A549 (cell line): ENCODE data around the gene PSMD1. TPM values are rescaled to one million over a fixed set of nuclear protein-coding genes. Genes with fewer than 3 reads are reported as not detected.

Experiments
- ATAC-seq, 2 experiments: fragments of 200-7000 bp in 1 of 2; fragments of >200 bp in 1 of 2; cut with Nextera tagmentation in 1 of 2; cut with Tn5 transposase in 1 of 2; 3 replicates each; pipeline versions ENCODE4 v1.8.0 to v1.9.1; 2018 to 2020; ENCODE audit warnings: mild to moderate bottlenecking in 1 of 2, moderate library complexity in 1 of 2
- CTCF ChIA-PET: fragments of 300-600 bp; sonication (Branson Sonifier 250); formaldehyde crosslinking; extraction: SDS; loops from one replicate; lab custom pipeline; 2021; ENCODE audit warnings: antibody characterized with exemption, inconsistent platforms; lab: Yijun Ruan, JAX
- POLR2A ChIA-PET: fragments of 350-600 bp; formaldehyde crosslinking; extraction: SDS; loops from one replicate; lab custom pipeline; 2021; ENCODE audit warnings: antibody characterized with exemption, inconsistent platforms; lab: Yijun Ruan, JAX
- DNase-seq, 2 experiments: peaks; one replicate each; pipeline versions ENCODE4 v3.0.0 to v3.0.0-alpha.2; 2011 to 2016; ENCODE audit warnings: low read depth in 1 of 2, low spot score in 1 of 2
- FAIRE-seq: peaks from 2 replicates; lab custom pipeline; 2011; peaks lifted over from hg19 to GRCh38; lab: Jason Lieb, UNC
- H3K27ac ChIP-seq, 2 experiments: fragments of >200 bp; sonication (Bioruptor Twin); formaldehyde crosslinking; 3 replicates each; pipeline ENCODE4 v1.5.1; 2016 to 2017
- H3K4me1 ChIP-seq: fragments of >200 bp; sonication (Bioruptor Twin); formaldehyde crosslinking; 3 replicates; pipeline ENCODE4 v1.6.1; 2016
- H3K4me2 ChIP-seq: fragments of >200 bp; sonication (Bioruptor Twin); formaldehyde crosslinking; 3 replicates; pipeline ENCODE4 v1.6.1; 2016
- H3K4me3 ChIP-seq: fragments of >200 bp; sonication (Bioruptor Twin); formaldehyde crosslinking; 3 replicates; pipeline ENCODE4 v1.5.1; 2016
- H3K9me3 ChIP-seq: fragments of >200 bp; sonication (Bioruptor Twin); formaldehyde crosslinking; 3 replicates; pipeline ENCODE4 v1.6.1; 2016
- BHLHE40 ChIP-seq: IDR thresholded peaks from 2 replicates; pipeline ENCODE4 v1.6.1; 2012; ENCODE audit warnings: low read depth, low read length, inconsistent platforms
- CHD2 ChIP-seq: fragments of 150-350 bp; IDR thresholded peaks from 2 replicates; pipeline ENCODE4 v1.6.1; 2014; ENCODE audit warnings: low read length; ENCODE audit not compliant: partially characterized antibody
- CHD4 ChIP-seq: fragments of 200-600 bp; sonication (generic); IDR thresholded peaks from 2 replicates; pipeline ENCODE4 v1.6.1; 2016; ENCODE audit warnings: antibody characterized with exemption, mild to moderate bottlenecking, borderline replicate concordance
- EHMT2 ChIP-seq: fragments of 200-600 bp; sonication (generic); IDR thresholded peaks from 2 replicates; pipeline ENCODE4 v1.6.1; 2016; ENCODE audit warnings: antibody characterized with exemption, low read depth, mild to moderate bottlenecking, moderate library complexity
- EP300 ChIP-seq, 2 experiments: fragments of >200 bp; sonication (Bioruptor Twin); formaldehyde crosslinking; IDR thresholded peaks; 2 replicates in 1 of 2; 3 replicates in 1 of 2; pipeline ENCODE4 v1.6.1; 2016 to 2017
- FOXS1 ChIP-seq: fragments of 250-450 bp; sonication (Bioruptor Pico); IDR thresholded peaks from 2 replicates; pipeline ENCODE4 v1.5.0; 2020; ENCODE audit warnings: mild to moderate bottlenecking, moderate library complexity
- HOXB5 ChIP-seq: fragments of 250-450 bp; sonication (Bioruptor Pico); IDR thresholded peaks from 2 replicates; pipeline ENCODE4 v1.5.0; 2020; ENCODE audit warnings: mild to moderate bottlenecking, moderate library complexity
- KDM5A ChIP-seq: fragments of 200-600 bp; sonication (generic); IDR thresholded peaks from 2 replicates; pipeline ENCODE4 v1.6.1; 2016; ENCODE audit warnings: antibody characterized with exemption, mild to moderate bottlenecking
- MYC ChIP-seq: IDR thresholded peaks from 2 replicates; pipeline ENCODE4 v1.6.1; 2012; ENCODE audit warnings: mild to moderate bottlenecking, inconsistent platforms, low read length, improper control_type of control experiment, borderline replicate concordance
- SREBF2 ChIP-seq: fragments of 450-650 bp; IDR thresholded peaks from 2 replicates; pipeline ENCODE4 v1.6.1; 2014; ENCODE audit warnings: mild to moderate bottlenecking, moderate library complexity
- ZC3H11A ChIP-seq: fragments of 450-650 bp; IDR thresholded peaks from 2 replicates; pipeline ENCODE4 v1.6.1; 2014; ENCODE audit warnings: antibody characterized with exemption, mild to moderate bottlenecking
- ZFP36 ChIP-seq: fragments of 450-650 bp; IDR thresholded peaks from 2 replicates; pipeline ENCODE4 v1.6.1; 2014; ENCODE audit warnings: borderline replicate concordance; ENCODE audit not compliant: partially characterized antibody
- WGBS: methylation state at CpG from one replicate; pipeline ENCODE4 v1.1.6; 2017; ENCODE audit errors: missing lambda C conversion rate; 5-methylcytosine and 5-hydroxymethylcytosine counted together
- polyA plus RNA-seq, 4 experiments: library from polyadenylated mRNA; depleted of rRNA in 3 of 4; stranded (reverse); fragments of >200 nt; fragmentation: RNase III in 1 of 4; extraction: RNeasy Plus Mini Kit Qiagen cat#74134 plus additional on column Dnase treatment in 1 of 4; gene quantifications; 2 replicates in 3 of 4; 3 replicates in 1 of 4; pipeline ENCODE4 v1.2.3, GENCODE V29; 2011 to 2017
- TF ChIP-seq, protein P1 (sequence below): fragments of >200 bp; sonication (Bioruptor Twin); formaldehyde crosslinking; IDR thresholded peaks from 3 replicates; pipeline ENCODE4 v1.5.1; 2016
- TF ChIP-seq, protein P2 (sequence below): fragments of >200 bp; sonication (Bioruptor Twin); formaldehyde crosslinking; IDR thresholded peaks from 2 replicates; pipeline ENCODE4 v1.6.1; 2016
- TF ChIP-seq, protein P3 (sequence below): IDR thresholded peaks from 2 replicates; pipeline ENCODE4 v1.6.1; 2012; ENCODE audit warnings: low read depth, borderline replicate concordance
- TF ChIP-seq, protein P4 (sequence below): fragments of 250-450 bp; sonication (Bioruptor Pico); IDR thresholded peaks from 2 replicates; pipeline ENCODE4 v1.5.0; 2021; ENCODE audit warnings: mild to moderate bottlenecking, moderate library complexity, borderline replicate concordance

Gene PSMD1
- polyA plus RNA-seq, 2 of the 4 experiments (the other 2 are of a cell fraction) = 122 to 248 TPM

DNA sequence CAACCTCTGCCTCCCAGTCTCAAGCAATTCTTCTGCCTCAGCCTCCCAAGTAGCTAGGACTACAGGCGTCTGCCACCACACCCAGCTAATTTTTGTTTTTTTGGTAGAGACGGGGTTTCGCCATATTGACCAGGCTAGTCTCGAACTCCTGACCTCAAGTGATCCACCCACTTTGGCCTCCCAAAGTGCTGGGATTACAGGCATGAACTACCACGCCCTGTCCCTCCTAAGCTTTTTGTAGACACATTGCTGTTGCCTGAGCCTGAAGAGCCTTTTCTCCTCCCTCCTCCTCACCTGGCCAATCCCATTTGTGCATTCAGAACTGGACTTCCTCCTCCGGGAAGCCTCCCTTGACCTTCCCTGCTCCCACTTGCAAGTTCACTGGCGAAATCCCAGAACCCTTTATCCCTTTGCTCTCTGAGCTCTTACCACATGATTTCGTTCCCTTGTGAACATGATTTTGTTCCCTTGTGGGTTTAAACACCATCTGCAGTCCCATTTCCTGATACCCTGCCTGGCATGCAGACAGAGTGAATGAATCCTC lies 16.8 kb upstream of the PSMD1 start:
- ATAC-seq (no peak), FAIRE-seq (no peak), DNase-seq (peak in 1 of 2 experiments; percentile 43)
- H3K4me3 ChIP-seq = no peak overlapping the region
- H3K4me1 ChIP-seq = peaks cover 9% of the 10 kb centered on the region; the same call in 1 of the 3 replicates
- TF ChIP-seq ZC3H11A = no peak
- no peak for TF ChIP-seq BHLHE40
- TF ChIP-seq CHD4 = no peak
- no peak for TF ChIP-seq SREBF2
- peak; percentile 85 for TF ChIP-seq ZFP36
- TF ChIP-seq, protein P1, sequence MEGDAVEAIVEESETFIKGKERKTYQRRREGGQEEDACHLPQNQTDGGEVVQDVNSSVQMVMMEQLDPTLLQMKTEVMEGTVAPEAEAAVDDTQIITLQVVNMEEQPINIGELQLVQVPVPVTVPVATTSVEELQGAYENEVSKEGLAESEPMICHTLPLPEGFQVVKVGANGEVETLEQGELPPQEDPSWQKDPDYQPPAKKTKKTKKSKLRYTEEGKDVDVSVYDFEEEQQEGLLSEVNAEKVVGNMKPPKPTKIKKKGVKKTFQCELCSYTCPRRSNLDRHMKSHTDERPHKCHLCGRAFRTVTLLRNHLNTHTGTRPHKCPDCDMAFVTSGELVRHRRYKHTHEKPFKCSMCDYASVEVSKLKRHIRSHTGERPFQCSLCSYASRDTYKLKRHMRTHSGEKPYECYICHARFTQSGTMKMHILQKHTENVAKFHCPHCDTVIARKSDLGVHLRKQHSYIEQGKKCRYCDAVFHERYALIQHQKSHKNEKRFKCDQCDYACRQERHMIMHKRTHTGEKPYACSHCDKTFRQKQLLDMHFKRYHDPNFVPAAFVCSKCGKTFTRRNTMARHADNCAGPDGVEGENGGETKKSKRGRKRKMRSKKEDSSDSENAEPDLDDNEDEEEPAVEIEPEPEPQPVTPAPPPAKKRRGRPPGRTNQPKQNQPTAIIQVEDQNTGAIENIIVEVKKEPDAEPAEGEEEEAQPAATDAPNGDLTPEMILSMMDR = no peak
- TF ChIP-seq, protein P2, sequence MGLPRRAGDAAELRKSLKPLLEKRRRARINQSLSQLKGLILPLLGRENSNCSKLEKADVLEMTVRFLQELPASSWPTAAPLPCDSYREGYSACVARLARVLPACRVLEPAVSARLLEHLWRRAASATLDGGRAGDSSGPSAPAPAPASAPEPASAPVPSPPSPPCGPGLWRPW = no peak
- no peak for TF ChIP-seq KDM5A
- ChIA-PET POLR2A (interaction anchor here (1.0 kb wide), 1 partner anchor 13 kb away, joined by 3 read pairs; no protein-coding TSS in a partner anchor), CTCF (interaction anchor here (2.8 kb wide), 1 partner anchor 12 kb away, joined by 22 read pairs; no protein-coding TSS in a partner anchor)
- H3K9me3 ChIP-seq = no peaks in the 10 kb centered on the region
- WGBS = 75% methylated on average over 8 of the region's 8 CpGs
- H3K4me2 ChIP-seq = no peak overlapping the region
- H3K27ac ChIP-seq = no peak overlapping the region

DNA sequence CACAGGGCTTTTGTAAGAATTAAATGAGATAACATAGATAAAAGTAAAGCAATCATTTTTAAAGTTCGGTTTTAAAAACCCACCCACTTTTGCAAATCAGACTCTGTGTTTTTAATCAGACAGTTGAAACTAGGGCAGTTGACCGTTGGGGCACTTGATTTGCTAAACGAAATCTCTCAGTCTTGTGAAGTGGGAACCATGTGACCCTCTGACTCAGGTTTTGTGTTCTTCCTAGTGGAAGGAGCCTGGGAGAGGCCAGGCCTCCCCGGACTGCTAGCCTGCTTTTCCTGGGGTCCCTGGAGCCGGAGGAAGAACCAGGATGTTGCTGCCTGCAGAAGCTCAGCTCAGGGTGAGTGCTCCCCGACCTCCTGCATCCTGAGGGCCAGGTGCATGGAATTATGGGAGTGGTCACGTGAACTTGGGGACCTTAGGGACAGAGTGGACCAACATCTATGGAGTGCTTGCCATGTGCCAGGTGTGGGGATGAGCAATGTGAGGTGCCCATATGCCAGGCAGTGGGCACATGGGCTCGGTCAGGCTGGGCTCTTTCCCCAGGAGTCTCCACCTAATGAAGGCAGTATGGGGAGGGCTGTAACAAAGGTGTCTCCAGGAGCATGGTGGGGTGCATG lies 15.5 kb upstream of the PSMD1 start:
- no peak for FAIRE-seq

DNA sequence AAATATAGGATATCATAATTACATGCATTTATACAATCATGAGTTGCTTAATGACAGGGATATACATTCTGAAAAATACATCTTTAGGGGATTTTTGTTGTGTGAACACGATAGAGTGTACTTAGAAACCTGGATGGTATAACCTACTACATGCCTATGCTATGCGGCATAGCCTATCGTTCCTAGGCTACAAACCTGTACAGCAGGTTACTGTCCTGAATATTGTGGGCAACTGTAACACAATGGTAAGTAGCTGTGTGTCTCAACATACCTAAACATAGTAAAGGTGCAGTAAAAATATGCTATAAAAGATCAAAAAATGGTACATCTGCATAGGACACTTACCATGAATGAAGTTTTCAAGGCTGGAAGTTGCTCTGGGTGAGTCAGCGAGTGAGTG lies 12.9 kb upstream of the PSMD1 start:
- WGBS = 90% methylated on average over 4 of the region's 4 CpGs
- ATAC-seq = no peak
- no peak for FAIRE-seq
- Histone ChIP-seq H3K4me1 (peaks cover 2% of the 10 kb centered on the region; the same call in 2 of the 3 replicates), H3K27ac (no peak overlapping the region), H3K9me3 (no peaks in the 10 kb centered on the region), H3K4me3 (no peak overlapping the region), H3K4me2 (no peak overlapping the region)
- TF ChIP-seq FOXS1 (CRISPR knock-in tag) = no peak
- TF ChIP-seq CHD2 = no peak
- TF ChIP-seq BHLHE40 = no peak
- no peak for TF ChIP-seq KDM5A
- no peak for TF ChIP-seq SREBF2
- TF ChIP-seq HOXB5 (CRISPR knock-in tag) = no peak
- TF ChIP-seq MYC = no peak
- TF ChIP-seq, protein P3, sequence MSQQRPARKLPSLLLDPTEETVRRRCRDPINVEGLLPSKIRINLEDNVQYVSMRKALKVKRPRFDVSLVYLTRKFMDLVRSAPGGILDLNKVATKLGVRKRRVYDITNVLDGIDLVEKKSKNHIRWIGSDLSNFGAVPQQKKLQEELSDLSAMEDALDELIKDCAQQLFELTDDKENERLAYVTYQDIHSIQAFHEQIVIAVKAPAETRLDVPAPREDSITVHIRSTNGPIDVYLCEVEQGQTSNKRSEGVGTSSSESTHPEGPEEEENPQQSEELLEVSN = no peak
- TF ChIP-seq EHMT2 = no peak
- CTCF ChIA-PET = interaction anchor here (1.3 to 3.7 kb wide), 2 partner anchors 8 to 12 kb away, joined by 3 to 36 read pairs; no protein-coding TSS in a partner anchor
- no peak for DNase-seq
- POLR2A ChIA-PET = no interaction called here

More for the DNA sequence above, 15.5 kb upstream of the PSMD1 start:
- H3K4me3 ChIP-seq = no peak overlapping the region
- POLR2A ChIA-PET = no interaction called here
- WGBS = 83% methylated on average over 8 of the region's 8 CpGs
- CTCF ChIA-PET = interaction anchor here (1.3 to 3.7 kb wide), 3 partner anchors 11 to 221 kb away, joined by 3 to 36 read pairs (median 22); no protein-coding TSS in a partner anchor
- H3K4me1 ChIP-seq = peaks cover 8% of the 10 kb centered on the region; the same call in 1 of the 3 replicates
- TF ChIP-seq EP300 (IDR thresholded peaks at IDR 0.05) = no peak
- TF ChIP-seq, protein P4, sequence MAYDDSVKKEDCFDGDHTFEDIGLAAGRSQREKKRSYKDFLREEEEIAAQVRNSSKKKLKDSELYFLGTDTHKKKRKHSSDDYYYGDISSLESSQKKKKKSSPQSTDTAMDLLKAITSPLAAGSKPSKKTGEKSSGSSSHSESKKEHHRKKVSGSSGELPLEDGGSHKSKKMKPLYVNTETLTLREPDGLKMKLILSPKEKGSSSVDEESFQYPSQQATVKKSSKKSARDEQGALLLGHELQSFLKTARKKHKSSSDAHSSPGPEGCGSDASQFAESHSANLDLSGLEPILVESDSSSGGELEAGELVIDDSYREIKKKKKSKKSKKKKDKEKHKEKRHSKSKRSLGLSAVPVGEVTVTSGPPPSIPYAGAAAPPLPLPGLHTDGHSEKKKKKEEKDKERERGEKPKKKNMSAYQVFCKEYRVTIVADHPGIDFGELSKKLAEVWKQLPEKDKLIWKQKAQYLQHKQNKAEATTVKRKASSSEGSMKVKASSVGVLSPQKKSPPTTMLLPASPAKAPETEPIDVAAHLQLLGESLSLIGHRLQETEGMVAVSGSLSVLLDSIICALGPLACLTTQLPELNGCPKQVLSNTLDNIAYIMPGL (CRISPR knock-in tag) = no peak
- H3K9me3 ChIP-seq = no peaks in the 10 kb centered on the region
- DNase-seq (no peak), ATAC-seq (no peak)
- no peak overlapping the region for H3K27ac ChIP-seq
- no peak overlapping the region for H3K4me2 ChIP-seq
